ENCODE results near the gene NEDD4L. TPM values are rescaled to one million over a fixed set of nuclear protein-coding genes. Genes with fewer than 3 reads are reported as not detected.

NEDD4L gene
- total RNA-seq, 1 experiment from 2014 or later = 42.9 TPM

DNA sequence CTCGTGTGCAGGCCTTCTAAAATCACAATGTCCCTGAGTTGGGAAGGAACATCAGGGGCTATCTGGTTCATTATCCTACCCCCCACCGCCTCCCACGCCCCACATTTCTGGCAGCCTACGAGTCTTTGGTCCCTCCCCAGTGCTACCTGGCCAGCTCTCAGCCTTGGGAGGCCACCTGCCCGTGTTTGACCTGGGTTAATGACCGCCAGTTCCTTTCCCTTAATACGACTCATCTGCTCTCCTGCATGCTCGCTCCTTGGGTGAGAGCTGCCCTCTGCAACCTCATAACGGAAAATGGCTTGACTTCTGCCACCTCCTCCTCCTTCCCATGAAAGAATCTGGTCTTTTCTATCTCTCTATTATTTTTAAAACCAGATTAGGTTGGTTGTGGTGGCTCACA lies 112.5 kb downstream of the NEDD4L start:
- ATAC-seq (no peak), DNase-seq (ENCODE audit: low read depth, low spot score) (no peak)
- CTCF ChIA-PET = no interaction called here
- Histone ChIP-seq H3K27me3 (ENCODE audit: control insufficient read depth, insufficient read depth, low read length) (no peaks in the 10 kb centered on the region), H3K9me3 (ENCODE audit: control insufficient read depth, insufficient read depth, low read depth, low read length) (no peaks in the 10 kb centered on the region), H3K4me3 (ENCODE audit: low read depth in 2 of 2, low read length in 2 of 2) (no peak overlapping the region), H3K36me3 (ENCODE audit: control insufficient read depth, insufficient read depth, low read length) (no peaks in the 10 kb centered on the region), H3K4me1 (ENCODE audit: control insufficient read depth, insufficient read depth, low read length) (no peaks in the 10 kb centered on the region; the same call in 1 of the 2 replicates), H3K27ac (ENCODE audit: low read length) (no peak overlapping the region)
- BruUV-seq (replicated peaks) = no TSS peak
- intact Hi-C loops (cut with micrococcal nuclease; ENCODE audit: unreplicated experiment) = no loop called here
- POLR2A ChIA-PET = no interaction called here
- TF ChIP-seq, protein P1, sequence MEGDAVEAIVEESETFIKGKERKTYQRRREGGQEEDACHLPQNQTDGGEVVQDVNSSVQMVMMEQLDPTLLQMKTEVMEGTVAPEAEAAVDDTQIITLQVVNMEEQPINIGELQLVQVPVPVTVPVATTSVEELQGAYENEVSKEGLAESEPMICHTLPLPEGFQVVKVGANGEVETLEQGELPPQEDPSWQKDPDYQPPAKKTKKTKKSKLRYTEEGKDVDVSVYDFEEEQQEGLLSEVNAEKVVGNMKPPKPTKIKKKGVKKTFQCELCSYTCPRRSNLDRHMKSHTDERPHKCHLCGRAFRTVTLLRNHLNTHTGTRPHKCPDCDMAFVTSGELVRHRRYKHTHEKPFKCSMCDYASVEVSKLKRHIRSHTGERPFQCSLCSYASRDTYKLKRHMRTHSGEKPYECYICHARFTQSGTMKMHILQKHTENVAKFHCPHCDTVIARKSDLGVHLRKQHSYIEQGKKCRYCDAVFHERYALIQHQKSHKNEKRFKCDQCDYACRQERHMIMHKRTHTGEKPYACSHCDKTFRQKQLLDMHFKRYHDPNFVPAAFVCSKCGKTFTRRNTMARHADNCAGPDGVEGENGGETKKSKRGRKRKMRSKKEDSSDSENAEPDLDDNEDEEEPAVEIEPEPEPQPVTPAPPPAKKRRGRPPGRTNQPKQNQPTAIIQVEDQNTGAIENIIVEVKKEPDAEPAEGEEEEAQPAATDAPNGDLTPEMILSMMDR (IDR thresholded peaks at IDR 0.05) = no peak
- TF ChIP-seq TCF7L2 (IDR thresholded peaks at IDR 0.05; ENCODE audit: low read depth, low read length) (no peak), POLR2AphosphoS5 (IDR thresholded peaks at IDR 0.05; ENCODE audit: low read depth, low read length) (no peak), SIN3A (IDR thresholded peaks at IDR 0.05; ENCODE audit: borderline replicate concordance, insufficient read depth, low read depth, low read length) (no peak)
- TF ChIP-seq, protein P2, sequence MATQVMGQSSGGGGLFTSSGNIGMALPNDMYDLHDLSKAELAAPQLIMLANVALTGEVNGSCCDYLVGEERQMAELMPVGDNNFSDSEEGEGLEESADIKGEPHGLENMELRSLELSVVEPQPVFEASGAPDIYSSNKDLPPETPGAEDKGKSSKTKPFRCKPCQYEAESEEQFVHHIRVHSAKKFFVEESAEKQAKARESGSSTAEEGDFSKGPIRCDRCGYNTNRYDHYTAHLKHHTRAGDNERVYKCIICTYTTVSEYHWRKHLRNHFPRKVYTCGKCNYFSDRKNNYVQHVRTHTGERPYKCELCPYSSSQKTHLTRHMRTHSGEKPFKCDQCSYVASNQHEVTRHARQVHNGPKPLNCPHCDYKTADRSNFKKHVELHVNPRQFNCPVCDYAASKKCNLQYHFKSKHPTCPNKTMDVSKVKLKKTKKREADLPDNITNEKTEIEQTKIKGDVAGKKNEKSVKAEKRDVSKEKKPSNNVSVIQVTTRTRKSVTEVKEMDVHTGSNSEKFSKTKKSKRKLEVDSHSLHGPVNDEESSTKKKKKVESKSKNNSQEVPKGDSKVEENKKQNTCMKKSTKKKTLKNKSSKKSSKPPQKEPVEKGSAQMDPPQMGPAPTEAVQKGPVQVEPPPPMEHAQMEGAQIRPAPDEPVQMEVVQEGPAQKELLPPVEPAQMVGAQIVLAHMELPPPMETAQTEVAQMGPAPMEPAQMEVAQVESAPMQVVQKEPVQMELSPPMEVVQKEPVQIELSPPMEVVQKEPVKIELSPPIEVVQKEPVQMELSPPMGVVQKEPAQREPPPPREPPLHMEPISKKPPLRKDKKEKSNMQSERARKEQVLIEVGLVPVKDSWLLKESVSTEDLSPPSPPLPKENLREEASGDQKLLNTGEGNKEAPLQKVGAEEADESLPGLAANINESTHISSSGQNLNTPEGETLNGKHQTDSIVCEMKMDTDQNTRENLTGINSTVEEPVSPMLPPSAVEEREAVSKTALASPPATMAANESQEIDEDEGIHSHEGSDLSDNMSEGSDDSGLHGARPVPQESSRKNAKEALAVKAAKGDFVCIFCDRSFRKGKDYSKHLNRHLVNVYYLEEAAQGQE (IDR thresholded peaks at IDR 0.05; ENCODE audit: insufficient read depth in 1 of 2, low read depth in 2 of 2, low read length in 1 of 2) = no peak
- in situ Hi-C loops (cut with HindIII; ENCODE audit: low pct_unique_long_range_greater_than_20kb, low sequenced_read_pairs) = no loop called here

DNA sequence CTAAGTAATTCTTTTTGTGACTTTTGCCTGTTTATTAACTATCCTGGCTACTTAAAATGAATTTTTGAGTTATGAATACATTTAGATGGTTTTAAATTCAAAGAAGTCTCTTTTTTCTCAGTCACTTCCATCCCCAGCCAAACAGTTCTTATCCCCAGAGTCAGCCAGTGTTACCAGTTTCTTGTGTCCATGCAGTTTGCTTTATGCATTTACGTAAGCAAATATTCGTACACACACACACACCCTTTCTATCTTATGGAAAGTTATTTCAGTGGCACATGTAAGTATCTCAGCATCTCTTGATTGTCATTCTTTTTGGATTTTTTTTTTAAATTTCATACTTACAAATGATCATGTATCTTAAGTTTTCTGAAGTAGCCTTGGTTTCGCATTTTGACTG lies 113.2 kb downstream of the NEDD4L start:
- TF ChIP-seq TCF7L2 (IDR thresholded peaks at IDR 0.05; ENCODE audit: low read depth, low read length) = no peak
- TF ChIP-seq, protein P1 (IDR thresholded peaks at IDR 0.05) = no peak
- no peak for TF ChIP-seq POLR2AphosphoS5 (IDR thresholded peaks at IDR 0.05; ENCODE audit: low read depth, low read length)
- no peak for TF ChIP-seq SIN3A (IDR thresholded peaks at IDR 0.05; ENCODE audit: borderline replicate concordance, insufficient read depth, low read depth, low read length)
- TF ChIP-seq, protein P2 (IDR thresholded peaks at IDR 0.05; ENCODE audit: insufficient read depth in 1 of 2, low read depth in 2 of 2, low read length in 1 of 2) = no peak
- no TSS peak for BruUV-seq (replicated peaks)
- Histone ChIP-seq H3K9me3 (ENCODE audit: control insufficient read depth, insufficient read depth, low read depth, low read length) (no peaks in the 10 kb centered on the region), H3K4me1 (ENCODE audit: control insufficient read depth, insufficient read depth, low read length) (no peaks in the 10 kb centered on the region; the same call in 1 of the 2 replicates), H3K27me3 (ENCODE audit: control insufficient read depth, insufficient read depth, low read length) (no peaks in the 10 kb centered on the region), H3K27ac (ENCODE audit: low read length) (no peak overlapping the region), H3K36me3 (ENCODE audit: control insufficient read depth, insufficient read depth, low read length) (no peaks in the 10 kb centered on the region), H3K4me3 (ENCODE audit: low read depth in 2 of 2, low read length in 2 of 2) (no peak overlapping the region)
- in situ Hi-C loops (cut with HindIII; ENCODE audit: low pct_unique_long_range_greater_than_20kb, low sequenced_read_pairs) (no loop called here), intact Hi-C loops (cut with micrococcal nuclease; ENCODE audit: unreplicated experiment) (no loop called here)
- ChIA-PET CTCF (no interaction called here), POLR2A (interaction anchor here (0.7 kb wide), 1 partner anchor 71 kb away, joined by 3 read pairs; no protein-coding TSS in a partner anchor)
- ATAC-seq (no peak), DNase-seq (ENCODE audit: low read depth, low spot score) (no peak)
